Measurements from ENCODE around the gene SSH3.

GRCh38 chr11:67349036-67349435 lies 45.7 kb downstream of the SSH3 start:
- TF ChIP-seq POLR2A (IDR thresholded peaks at IDR 0.05) (no peak), CTCF (IDR thresholded peaks at IDR 0.05) (no peak)
